PC-3 (cell line): ENCODE results near the gene PCGF5. TPM values are rescaled to one million over a fixed set of nuclear protein-coding genes. Genes with fewer than 3 reads are reported as not detected.

Experiments used
- ATAC-seq: fragments of 200-7000 bp; cut with Tn5 transposase; 2 replicates; pipeline ENCODE4 v1.9.1; 2020; ENCODE audit warnings: mild to moderate bottlenecking, moderate library complexity
- BruUV-seq: library from RNA; stranded (reverse); fragments of 400-500 nt; replicated peaks from 2 replicates; lab custom pipeline; 2021; lab: Mats Ljungman, UMichigan
- CTCF ChIA-PET: fragments of 300-600 bp; sonication (Branson Sonifier 250); formaldehyde crosslinking; loops from one replicate; lab custom pipeline; 2022; ENCODE audit warnings: antibody characterized with exemption; lab: Charles Lee
- POLR2A ChIA-PET: fragments of 300-600 bp; sonication (Branson Sonifier 250); formaldehyde crosslinking; loops from one replicate; lab custom pipeline; 2022; ENCODE audit warnings: antibody characterized with exemption; ENCODE audit not compliant: unreplicated experiment; lab: Charles Lee
- DNase-seq: peaks from one replicate; pipeline ENCODE4 v3.0.0-alpha.2; 2015
- H2AFZ ChIP-seq: fragments of 300-600 bp; sonication (generic); 2 replicates; pipeline ENCODE4 v1.6.0; 2016; ENCODE audit warnings: antibody characterized with exemption, low read length
- H3F3A ChIP-seq: fragments of 300-600 bp; sonication (generic); one replicate; pipeline ENCODE4 v1.6.0; 2017; ENCODE audit warnings: antibody characterized with exemption, low read length, control low read depth, mild to moderate bottlenecking; ENCODE audit not compliant: unreplicated experiment
- H3K27ac ChIP-seq: fragments of 300-600 bp; sonication (generic); 2 replicates; pipeline ENCODE4 v1.5.1; 2016; ENCODE audit warnings: mild to moderate bottlenecking, low read length
- H3K27me3 ChIP-seq: fragments of 300-600 bp; sonication (generic); 2 replicates; pipeline ENCODE4 v1.6.1; 2016; ENCODE audit warnings: low read length, mixed read lengths
- H3K36me3 ChIP-seq: fragments of 300-600 bp; sonication (generic); 2 replicates; pipeline ENCODE4 v1.6.1; 2016; ENCODE audit warnings: low read depth, mixed run types, low read length, mixed read lengths
- H3K4me1 ChIP-seq: fragments of 300-600 bp; sonication (generic); 2 replicates; pipeline ENCODE4 v1.5.1; 2016; ENCODE audit warnings: low read length; ENCODE audit not compliant: insufficient read depth
- H3K4me2 ChIP-seq: fragments of 300-600 bp; sonication (generic); 2 replicates; pipeline ENCODE4 v1.6.0; 2016; ENCODE audit warnings: low read length
- H3K4me3 ChIP-seq: fragments of 300-600 bp; sonication (generic); 2 replicates; pipeline ENCODE4 v1.5.1; 2016; ENCODE audit warnings: mild to moderate bottlenecking, low read length, mixed read lengths
- H3K79me2 ChIP-seq: fragments of 300-600 bp; sonication (generic); 2 replicates; pipeline ENCODE4 v1.6.1; 2017; ENCODE audit warnings: low read length, mixed read lengths
- H3K9ac ChIP-seq: fragments of 300-600 bp; sonication (generic); 2 replicates; pipeline ENCODE4 v1.6.0; 2016; ENCODE audit warnings: mild to moderate bottlenecking, low read length
- H3K9me2 ChIP-seq: fragments of 300-600 bp; sonication (generic); replicated peaks from 2 replicates; pipeline ENCODE4 v1.6.1; 2016; ENCODE audit warnings: mixed run types, low read length, mixed read lengths
- H3K9me3 ChIP-seq: fragments of 300-600 bp; sonication (generic); 2 replicates; pipeline ENCODE4 v1.6.1; 2016; ENCODE audit warnings: low read length, mixed read lengths
- H4K20me1 ChIP-seq: fragments of 300-600 bp; sonication (generic); 2 replicates; pipeline ENCODE4 v1.6.1; 2016; ENCODE audit warnings: low read length, mixed read lengths
- CTCF ChIP-seq: fragments of 300-600 bp; sonication (generic); conservative IDR thresholded peaks from 2 replicates; pipeline ENCODE4 v1.5.1; 2017; ENCODE audit warnings: antibody characterized with exemption, low read depth, mild to moderate bottlenecking, low read length
- EZH2 ChIP-seq: fragments of 300-600 bp; sonication (generic); IDR thresholded peaks from one replicate; pipeline ENCODE4 v1.6.1; 2017; ENCODE audit warnings: antibody characterized with exemption, mild to moderate bottlenecking, low read length; ENCODE audit not compliant: unreplicated experiment
- EZH2phosphoT487 ChIP-seq: fragments of 300-600 bp; sonication (generic); IDR thresholded peaks from 2 replicates; pipeline ENCODE4 v1.6.1; 2018; ENCODE audit warnings: mild to moderate bottlenecking, antibody characterized with exemption, low read length, borderline replicate concordance
- intact Hi-C: fragments of 100-400 bp; cut with micrococcal nuclease; formaldehyde crosslinking; loops from 2 replicates; pipeline ENCODE4 v1.9.0; 2023
- total RNA-seq: library from RNA; depleted of rRNA; stranded (reverse); fragments of >200 nt; gene quantifications from 2 replicates; pipeline ENCODE4 v1.2.3, GENCODE V29; 2014

PCGF5 gene
- total RNA-seq, 1 experiment from 2014 or later: 25.0 TPM

- Histone ChIP-seq H2AFZ (no peak overlapping the region), H3K27ac (no peak overlapping the region), H3K4me3 (no peak overlapping the region), H3K27me3 (no peaks in the 10 kb centered on the region), H3K36me3 (no peaks in the 10 kb centered on the region), H4K20me1 (no peaks in the 10 kb centered on the region), H3K9me3 (no peaks in the 10 kb centered on the region), H3K4me2 (no peak overlapping the region), H3K9ac (no peak overlapping the region), H3K79me2 (no peaks in the 10 kb centered on the region), H3K9me2 (no peaks in the 10 kb centered on the region), H3K4me1 (no peaks in the 10 kb centered on the region), H3F3A (no peaks in the 10 kb centered on the region)
- CTCF ChIA-PET: no interaction called here
- POLR2A ChIA-PET: no interaction called here
- TF ChIP-seq EZH2: no peak
- TF ChIP-seq CTCF: no peak
- no peak for TF ChIP-seq EZH2phosphoT487
- DNase-seq (no peak), ATAC-seq (no peak)
- BruUV-seq: no TSS peak
- intact Hi-C loops: no loop called here
Measured at GRCh38 chr10:91284486-91285090, 64.1 kb downstream of the PCGF5 start.

GRCh38 chr10:91286572-91286971 is 66.1 kb downstream of the PCGF5 start:
- Histone ChIP-seq H3K27me3 (no peaks in the 10 kb centered on the region), H2AFZ (no peak overlapping the region), H4K20me1 (no peaks in the 10 kb centered on the region), H3K9ac (no peak overlapping the region), H3F3A (no peaks in the 10 kb centered on the region), H3K36me3 (no peaks in the 10 kb centered on the region), H3K9me2 (no peaks in the 10 kb centered on the region), H3K79me2 (no peaks in the 10 kb centered on the region), H3K4me3 (no peak overlapping the region), H3K4me1 (no peaks in the 10 kb centered on the region), H3K27ac (no peak overlapping the region), H3K9me3 (no peaks in the 10 kb centered on the region), H3K4me2 (no peak overlapping the region)
- TF ChIP-seq CTCF (no peak), EZH2 (no peak), EZH2phosphoT487 (no peak)
- no peak for DNase-seq
- no TSS peak for BruUV-seq
- POLR2A ChIA-PET: no interaction called here
- no peak for ATAC-seq
- CTCF ChIA-PET: no interaction called here
- intact Hi-C loops: no loop called here

- H3K4me2 ChIP-seq: no peak overlapping the region
- H3K27ac ChIP-seq: no peak overlapping the region
- H3K9ac ChIP-seq: no peak overlapping the region
- H3F3A ChIP-seq: no peaks in the 10 kb centered on the region
- DNase-seq: no peak
- intact Hi-C loops: no loop called here
- ChIA-PET POLR2A (no interaction called here), CTCF (no interaction called here)
- no peaks in the 10 kb centered on the region for H3K9me2 ChIP-seq
- H3K4me3 ChIP-seq: no peak overlapping the region
- no peaks in the 10 kb centered on the region for H4K20me1 ChIP-seq
- no peak overlapping the region for H2AFZ ChIP-seq
- BruUV-seq: no TSS peak
- no peak for TF ChIP-seq EZH2
- TF ChIP-seq EZH2phosphoT487: no peak
- TF ChIP-seq CTCF: no peak
- no peaks in the 10 kb centered on the region for H3K27me3 ChIP-seq
- ATAC-seq: no peak
- no peaks in the 10 kb centered on the region for H3K36me3 ChIP-seq
- no peaks in the 10 kb centered on the region for H3K79me2 ChIP-seq
- no peaks in the 10 kb centered on the region for H3K9me3 ChIP-seq
- H3K4me1 ChIP-seq: no peaks in the 10 kb centered on the region
Measured at GRCh38 chr10:91287276-91287675, 66.8 kb downstream of the PCGF5 start.
